HG02588 (cell line): ENCODE data around the gene LAIR2.
"Not testable (repeated sequence)": the region's sequence is repeated elsewhere in the genome, so short reads cannot be mapped to it uniquely, and the experiment has no call there.

ENCODE experiments used
- ATAC-seq: cut with Tn5 transposase; IDR thresholded peaks from one replicate; pipeline ENCODE4 v1.9.1; 2021; ENCODE audit warnings: mild to moderate bottlenecking, moderate library complexity; ENCODE audit not compliant: unreplicated experiment

LAIR2 gene

DNA sequence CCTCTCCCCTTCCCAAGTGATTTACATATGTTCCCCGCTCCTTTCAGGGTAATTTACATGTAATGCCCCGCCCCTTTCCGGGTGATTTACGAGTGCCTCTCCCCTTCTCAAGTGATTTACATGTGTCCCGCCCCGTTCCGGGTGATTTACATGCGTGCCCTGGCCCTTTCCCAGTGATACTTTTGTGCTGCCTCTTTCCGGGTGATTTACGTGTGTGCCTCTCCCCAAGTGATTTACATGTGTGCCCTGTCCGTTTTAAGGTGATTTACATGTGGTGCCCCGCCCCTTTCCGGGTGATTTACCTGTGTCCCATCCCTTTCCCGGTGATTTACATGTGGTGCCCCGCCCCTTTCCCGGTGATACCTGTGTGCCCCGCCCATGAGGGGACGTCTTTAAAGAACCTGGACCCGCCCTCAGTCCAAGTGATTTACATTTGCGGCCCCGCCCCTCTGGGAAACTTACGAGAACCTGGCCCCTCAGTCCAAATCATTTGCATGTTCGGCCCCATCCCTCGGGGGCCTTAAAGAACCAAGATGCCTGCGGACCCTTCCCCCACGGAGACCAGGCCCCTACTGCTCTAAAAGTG, 38.5 kb upstream of the LAIR2 start:
- peak; percentile 43 for ATAC-seq

DNA sequence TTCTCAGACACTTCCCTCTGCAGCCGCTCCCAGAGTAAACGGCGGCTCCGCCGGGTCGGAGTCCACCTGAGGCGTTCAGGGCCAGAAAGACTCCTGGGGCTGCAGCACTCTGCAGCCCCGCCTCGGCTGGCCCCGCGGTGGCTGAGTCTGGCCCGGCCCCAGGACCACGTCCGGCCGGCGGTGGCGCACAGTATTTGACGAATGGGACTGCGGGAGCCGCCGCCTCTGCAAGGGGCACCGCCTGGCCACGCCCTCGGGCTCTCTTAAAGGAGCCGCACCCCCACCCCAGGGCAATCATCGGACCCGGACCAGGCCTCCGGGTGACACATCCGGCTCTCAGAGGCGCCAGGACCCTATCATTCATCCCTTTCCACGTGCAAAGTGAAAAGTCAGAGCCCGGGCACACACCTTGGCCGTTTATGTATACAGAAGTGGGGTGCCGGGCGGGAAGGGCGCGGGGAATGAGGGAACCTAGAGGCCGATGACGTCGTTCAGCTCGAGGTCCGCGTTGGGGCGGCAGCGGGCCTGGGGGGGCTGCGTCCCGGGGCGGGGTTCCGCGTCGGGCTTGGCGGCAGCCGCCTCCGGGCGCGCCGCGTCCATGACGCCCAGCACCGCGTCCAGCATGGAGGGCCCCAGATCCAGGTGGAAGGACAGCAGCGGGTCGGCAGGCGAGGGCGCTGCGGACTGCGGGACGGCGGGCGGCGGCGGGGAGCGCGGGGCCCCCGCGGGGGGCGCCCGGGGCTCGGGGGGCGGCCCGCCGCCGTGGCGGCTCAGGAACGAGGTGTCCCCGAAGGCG, 37.8 kb upstream of the LAIR2 start:
- ATAC-seq: peak; percentile 41

DNA sequence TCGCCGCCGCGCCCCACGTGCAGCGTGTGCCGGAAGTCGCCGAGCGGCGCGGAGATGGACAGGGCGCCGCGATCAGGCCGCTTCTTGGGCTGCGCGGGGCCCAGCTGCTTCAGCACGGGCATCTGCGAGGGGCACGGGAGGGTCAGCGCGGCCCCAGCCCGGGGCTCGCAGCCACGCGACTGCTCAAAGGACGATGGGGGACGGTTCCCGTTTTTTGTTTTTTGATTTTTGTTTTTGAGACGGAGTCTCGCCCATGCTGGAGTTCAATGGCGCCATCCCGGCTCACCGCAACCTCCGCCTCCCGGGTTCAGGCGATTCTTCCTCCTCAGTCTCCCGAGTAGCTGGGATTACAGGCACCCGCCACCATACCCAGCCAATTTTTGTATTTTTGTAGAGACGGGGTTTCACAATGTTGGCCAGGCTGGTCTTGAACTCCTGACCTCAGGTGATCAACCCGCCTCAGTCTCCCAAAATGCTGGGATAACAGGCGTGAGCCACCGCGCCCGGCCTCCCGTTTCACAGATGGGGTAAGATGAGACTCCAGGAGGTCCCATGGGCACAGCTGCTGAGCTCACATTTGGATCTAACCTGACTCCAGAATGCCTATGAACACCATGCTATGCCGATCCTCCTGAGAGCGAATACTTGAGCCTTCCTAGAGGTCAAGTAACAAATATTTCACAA, 37.1 kb upstream of the LAIR2 start:
- no peak for ATAC-seq

DNA sequence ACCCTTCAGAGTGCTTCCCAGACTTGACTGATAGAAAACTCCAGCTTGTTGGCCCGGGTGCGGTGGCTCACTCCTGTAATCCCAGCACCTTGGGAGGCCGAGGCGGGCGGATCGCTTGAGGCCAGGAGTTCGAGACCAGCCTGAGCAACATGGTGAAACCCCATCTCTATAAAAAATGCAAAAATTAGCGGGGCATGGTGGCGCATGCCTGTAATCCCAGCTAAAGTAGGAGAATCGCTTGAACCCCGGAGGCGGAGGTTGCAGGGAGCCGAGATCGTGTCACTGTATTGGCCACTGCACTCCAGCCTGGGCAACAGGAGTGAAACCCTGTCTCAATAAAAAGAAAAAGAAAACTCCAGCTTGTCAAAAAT, 36.5 kb upstream of the LAIR2 start:
- ATAC-seq: not testable (repeated sequence)

DNA sequence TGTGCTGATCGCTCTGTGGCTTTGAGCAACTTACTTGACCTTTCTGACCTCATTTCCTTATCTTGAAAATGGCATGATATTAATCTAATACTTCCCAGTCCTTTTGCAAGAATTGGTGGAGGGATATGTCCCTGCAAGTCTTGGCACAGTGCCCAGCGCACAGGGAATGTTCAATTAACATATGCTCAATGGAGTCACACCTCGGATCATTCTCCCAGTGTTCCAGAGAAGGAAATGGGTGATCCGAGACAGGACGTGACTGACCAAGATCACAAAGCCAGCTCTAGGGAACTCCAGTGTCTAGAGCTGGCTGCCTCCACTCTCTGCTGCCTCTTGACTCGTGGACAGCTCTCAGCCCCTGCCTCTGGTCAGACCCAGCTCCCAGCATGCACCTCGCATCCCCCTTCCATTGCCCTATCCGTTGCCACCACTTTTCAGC, 33.1 kb upstream of the LAIR2 start:
- no peak for ATAC-seq

DNA sequence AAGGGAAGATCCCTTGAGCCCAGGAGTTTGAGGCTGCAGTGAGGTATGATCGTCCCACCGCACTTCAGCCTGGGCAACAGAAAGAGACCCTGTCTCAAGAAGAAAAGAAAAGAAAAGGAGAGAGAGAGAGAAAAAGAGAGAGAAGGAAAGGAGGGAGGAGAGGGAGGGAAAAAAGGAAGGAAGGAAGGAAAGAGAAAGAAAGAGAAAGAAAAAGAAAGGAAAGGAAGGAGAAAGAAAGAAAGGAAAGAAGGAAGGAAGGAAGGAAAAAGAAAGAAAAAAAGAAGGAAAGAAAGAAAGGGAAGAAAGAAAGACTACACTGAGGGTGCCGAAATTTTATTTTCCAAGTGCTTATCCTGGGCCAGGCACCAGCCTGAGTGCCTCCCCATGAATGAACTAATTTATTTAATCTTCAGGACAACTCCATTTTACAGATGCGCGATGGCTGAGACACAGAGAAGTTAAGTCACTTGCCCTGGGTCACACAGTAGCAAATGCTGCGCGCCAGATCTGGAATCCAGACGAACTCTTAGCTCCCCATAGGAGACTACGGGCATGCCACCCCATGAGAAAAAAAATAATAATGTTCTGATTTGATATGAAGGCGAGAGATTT, 32.2 kb upstream of the LAIR2 start:
- no peak for ATAC-seq

DNA sequence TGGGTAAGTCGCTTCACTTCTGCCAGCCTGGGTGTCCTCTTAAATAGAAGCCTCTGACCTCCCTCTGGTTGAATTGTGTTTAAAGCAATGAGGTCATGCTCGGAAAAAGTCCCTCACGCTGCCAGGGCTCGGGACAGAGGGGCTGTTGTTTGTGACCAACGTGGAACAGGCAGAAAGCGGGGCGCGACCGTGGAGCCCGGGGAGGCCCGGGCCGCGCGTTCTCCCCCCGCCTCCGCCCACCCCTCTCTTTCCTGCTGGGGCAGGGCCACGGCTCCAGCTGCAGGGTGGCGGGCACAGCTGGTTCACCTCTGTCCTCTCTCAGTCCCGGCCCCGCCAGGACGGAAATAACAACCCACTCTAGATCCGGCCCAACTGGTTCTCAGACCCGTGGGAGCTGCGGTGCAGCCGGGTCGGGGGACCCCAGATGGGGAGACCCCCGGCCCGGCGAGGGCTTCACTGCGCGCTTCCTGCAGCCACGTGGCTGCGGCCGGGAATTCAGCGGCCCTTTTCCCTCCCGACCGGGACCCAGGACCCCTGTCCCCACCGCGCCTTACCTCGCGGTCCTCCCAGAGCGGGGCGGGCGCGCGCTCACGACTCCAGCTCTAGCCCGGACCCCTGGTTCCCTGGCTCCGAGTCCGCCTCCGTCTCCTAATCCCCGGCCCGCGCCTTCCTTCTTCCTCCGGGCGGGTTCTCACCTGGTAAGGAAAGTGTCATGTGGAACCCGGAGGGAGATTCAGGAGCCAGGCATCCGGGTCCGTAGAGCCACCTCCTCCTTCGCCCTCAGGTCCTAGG, 31.4 kb upstream of the LAIR2 start:
- no peak for ATAC-seq

DNA sequence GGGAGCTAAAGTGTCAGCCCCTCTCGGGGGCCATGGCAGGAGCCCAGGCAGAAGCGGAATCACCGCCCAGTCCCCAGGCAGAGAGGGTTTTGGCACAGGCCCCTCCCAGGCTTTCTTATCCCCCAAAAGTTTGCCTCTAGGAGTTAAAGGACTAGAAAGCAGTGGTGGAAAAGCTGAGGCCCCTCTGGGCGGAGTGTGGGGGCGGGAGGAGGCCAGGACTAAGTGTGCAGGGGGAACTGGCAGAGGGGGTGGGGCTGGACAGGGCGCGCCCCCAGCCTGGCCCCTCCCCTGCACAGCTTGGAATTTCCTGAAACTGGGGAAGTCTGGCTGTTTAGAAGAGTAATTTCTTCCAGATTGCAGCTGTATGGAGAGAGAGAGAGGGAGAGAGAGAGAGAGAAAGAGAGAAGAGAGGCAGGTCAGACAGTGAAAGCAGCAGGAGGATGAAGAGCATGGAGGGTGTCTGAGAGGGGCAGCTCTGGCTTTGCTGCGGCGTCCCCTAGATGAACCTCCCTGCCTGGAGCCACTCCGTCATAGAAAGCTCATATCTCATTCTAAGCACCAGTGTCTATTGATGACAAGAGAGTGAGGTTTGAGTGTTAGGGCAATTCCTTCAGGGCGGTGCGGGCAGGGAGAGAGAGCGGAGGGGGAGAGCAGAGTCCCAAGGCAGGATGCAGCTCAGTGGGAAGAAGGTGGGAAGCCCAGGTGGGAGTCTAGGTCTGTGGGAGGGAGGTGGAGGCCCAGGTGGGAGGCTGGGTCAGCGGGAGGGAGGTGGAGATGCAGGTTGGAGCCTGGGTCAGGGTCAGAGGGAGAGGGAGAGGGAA, 29.4 kb upstream of the LAIR2 start, which contains the start of gene CDC42EP5:
TSS of gene CDC42EP5 (minus strand) at position 226 of the 821 bp plus-strand sequence. CDS start 7,749 bp downstream, outside the sequence.
- ATAC-seq: no peak

DNA sequence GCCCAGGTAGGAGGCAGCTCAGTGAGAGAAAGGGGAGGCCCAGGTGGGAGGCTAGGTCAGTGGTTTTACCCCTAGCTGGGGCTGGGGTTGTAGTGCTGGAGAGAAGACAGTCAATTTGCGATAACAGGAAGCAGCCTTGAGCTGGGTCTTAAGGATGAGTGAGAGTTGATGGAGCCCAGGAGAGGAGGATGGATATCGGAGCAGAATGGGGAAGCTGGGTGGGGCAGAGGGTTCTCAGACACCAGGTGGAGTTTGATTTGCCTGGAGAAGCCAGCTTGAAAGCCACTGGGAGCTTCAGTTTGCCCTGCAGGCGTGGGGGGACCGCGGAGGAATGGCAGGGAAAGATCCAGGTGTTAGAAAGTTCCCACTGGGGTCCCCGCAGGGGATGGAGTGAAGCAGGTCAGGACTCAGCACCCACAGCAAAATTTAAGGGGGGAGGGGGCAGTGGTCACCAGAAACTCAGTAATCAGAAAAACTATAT, 28.7 kb upstream of the LAIR2 start:
- ATAC-seq: no peak

DNA sequence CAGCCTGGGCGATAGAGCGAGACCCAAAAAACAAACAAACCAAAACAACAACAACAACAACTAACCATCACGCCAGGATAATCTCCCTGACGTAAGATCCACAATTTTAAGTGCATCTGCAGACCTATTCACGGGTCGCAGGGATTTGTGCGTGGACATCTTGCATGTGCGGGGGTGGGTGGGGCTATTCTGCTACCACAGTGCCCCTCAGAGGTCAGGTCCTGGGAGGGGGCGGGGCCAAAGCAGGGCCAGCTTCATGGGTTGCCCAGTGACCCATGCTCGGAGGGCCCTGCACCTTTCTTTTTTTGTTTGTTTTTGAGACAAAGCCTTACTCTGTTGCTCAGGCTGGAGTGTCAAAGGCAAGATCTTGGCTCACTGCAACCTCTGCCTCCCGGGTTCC, 26.9 kb upstream of the LAIR2 start:
- ATAC-seq: no peak

DNA sequence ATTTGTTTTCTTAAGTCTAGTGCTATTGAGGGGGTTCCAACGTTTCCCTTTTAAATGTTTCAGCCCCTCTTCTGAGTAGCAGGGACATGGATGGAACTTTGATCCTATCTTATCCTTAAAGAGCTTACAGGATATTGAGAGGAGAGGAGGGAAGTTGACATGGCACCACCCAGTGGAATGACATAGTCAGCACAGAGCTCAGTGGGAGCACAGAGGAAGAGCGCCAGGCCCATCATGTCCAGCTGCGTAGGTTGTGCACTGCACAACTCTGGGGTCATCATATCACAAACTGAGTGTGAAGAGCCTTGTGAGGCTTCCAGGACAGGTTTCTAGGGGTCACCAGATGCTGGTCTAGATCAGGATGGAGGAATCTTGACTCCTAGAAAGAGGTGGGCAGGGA, 25.0 kb upstream of the LAIR2 start:
- no peak for ATAC-seq

DNA sequence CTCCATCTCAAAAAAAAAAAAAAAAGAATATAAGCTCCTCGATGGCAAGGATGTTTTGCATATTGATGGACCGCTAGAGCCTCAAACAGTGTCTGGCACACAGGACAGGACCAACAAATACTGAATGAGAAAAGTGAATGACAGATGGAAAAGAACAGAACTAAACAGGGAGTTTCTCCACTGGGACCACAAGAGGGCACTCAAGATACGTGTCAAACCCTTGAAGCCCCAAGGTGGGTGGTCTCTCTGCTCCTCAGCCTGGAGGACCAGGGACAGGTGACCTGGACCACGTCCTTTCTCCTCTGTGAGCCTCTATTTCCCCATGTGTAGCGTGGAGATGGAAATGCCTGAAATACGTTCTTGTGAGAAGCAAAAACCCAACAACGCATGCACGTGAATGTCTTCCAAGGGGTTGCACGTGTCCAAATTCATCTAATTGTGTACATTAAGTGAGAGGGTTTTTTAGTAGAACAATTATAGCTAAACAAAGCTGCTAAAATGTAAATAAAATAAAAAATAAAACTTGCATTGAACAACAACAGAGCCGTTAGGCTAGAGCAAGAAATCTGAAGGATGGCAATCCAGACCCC, 23.9 kb upstream of the LAIR2 start:
- no peak for ATAC-seq

DNA sequence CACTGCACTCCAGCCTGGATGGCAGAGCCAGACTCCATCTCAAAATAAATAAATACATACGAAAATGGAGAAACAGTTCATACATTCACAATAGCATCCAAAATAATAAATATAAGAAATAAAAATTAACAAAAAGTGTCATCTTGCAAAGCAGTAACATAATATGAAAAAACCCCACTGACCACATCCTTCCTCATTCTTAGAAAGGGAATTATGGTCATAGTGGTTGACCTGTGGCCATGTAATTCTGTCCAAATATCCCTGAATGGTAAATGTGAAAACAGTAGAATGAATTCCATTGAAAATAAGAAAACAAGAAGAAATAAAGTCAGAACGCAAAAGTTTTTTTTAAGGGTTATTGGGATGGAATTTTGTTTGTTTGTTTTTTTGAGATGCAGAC, 22.6 kb upstream of the LAIR2 start:
- ATAC-seq: no peak

DNA sequence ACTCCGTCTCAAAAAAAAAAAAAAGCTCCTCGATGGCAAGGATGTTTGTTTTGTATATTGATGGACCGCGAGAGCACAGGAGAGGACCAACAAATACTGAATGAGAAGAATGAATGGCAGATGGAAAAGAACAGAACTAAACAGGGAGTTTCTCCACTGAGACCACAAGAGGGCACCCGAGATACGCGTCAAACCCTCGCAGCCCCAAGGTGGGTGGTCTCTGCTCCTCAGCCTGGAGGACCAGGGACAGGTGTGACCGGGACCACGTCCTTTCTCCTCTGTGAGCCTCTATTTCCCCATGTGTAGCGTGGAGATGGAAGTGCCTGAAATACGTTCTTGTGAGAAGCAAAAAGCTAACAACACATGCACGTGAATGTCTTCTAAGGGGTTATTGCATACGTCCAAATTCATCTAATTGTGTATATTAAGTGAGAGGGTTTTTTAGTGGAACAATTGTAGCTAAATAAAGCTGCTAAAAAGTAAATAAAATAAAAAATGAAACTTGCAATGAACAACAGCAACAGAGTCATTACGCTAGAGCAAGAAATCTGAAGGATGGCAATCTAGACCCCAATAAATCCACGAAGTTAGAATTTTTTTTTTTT, 21.2 kb upstream of the LAIR2 start:
- no peak for ATAC-seq

DNA sequence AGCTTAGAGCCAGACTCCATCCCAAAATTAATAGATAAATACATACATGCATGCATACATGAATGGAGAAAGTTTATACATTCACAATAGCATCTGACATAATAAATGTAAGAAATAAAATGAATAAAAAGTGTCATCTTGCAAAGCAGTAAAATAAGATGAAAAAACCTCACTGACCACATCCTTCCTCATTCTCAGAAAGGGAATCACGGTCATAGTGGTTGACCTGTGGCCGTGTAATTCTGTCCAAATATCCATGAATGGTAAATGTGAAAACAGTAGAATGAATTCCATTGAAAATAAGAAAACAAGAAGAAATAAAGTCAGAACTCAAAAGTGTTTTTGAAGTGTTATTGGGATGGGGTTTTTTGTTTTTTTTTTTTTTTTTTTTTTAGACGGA, 19.7 kb upstream of the LAIR2 start:
- no peak for ATAC-seq

DNA sequence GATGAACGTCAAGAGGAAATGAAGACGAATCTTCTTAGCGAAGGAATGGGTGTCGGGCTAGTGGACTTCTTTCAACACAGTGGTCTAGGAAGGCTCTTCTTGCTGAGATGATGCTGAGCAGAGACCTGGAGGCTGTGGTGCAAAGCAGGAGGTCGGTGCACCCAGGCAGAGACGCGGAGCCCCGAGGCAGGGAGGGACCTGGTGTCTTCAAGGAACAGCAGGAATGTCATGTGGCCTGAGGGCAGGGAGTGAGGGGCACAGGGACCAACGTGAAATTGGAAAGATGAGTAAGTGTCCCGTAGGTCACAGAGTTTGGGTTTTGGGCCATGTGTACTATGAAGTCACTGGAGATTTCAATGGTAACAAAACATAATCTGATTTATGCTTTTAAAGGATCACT, 18.2 kb upstream of the LAIR2 start:
- no peak for ATAC-seq

DNA sequence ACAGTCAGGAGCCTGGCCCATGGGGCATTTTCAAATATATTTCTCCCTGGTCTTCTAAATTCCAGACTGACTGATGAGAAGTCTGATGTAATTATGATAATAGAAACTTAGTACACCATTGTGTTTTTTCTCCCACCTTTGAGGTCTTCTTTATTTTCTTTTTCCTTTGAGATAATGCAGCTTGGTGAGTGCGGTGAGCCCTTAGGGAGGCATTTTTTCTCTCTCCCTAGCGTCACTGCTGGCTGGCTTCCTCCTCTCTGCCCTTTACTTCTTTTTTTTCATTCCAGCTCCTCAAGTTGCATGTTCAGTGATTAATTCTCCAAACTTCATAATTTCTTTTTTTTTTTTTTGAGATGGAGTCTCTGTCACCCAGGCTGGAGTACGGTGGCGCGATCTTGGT, 16.8 kb upstream of the LAIR2 start:
- no peak for ATAC-seq

DNA sequence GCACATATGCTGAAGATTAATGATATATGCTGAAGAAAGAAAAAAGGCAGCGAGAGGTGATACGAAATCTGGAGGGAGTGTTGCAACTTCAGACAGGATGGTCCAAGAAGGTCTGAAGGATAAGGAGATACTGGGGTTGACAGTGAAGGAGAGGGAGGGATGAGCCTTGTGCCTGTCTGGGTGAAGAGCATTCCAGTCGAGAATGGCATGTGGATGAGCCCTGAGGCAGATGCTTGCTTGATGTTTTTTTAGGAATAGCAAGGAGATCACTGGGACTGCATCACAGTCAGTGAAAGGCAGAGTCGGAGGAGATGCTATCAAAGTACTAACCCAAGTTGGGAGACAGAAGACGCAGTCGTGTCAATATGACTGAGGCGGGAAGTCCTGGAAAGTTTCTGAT, 13.3 kb upstream of the LAIR2 start:
- no peak for ATAC-seq

DNA sequence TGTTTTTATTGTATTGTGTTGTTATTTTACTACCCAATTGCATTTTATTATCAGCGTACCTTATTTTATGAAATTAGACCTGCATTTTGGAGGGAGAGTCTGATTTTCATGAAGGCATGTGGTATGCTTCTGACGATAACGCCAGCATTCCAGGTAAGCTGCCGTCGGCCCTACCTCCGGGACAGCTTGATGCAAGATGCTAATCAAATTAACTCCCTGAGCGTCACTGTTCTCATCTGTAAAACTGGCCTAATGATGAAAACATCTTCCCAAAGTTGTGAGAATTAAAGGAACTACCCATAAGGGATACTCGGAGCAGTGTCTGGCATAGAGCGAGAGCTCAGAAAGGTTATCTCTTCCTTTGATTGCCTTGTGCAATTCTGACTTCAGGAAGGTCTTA, 12.9 kb upstream of the LAIR2 start:
- ATAC-seq: no peak
